Right forelimb (tissue), 1 donor: Measurements from ENCODE around the gene SLC22A4.

Experiments
- DNase-seq: peaks from one replicate; pipeline ENCODE4 v3.0.0-alpha.2; 2018

The SLC22A4 gene

DNA sequence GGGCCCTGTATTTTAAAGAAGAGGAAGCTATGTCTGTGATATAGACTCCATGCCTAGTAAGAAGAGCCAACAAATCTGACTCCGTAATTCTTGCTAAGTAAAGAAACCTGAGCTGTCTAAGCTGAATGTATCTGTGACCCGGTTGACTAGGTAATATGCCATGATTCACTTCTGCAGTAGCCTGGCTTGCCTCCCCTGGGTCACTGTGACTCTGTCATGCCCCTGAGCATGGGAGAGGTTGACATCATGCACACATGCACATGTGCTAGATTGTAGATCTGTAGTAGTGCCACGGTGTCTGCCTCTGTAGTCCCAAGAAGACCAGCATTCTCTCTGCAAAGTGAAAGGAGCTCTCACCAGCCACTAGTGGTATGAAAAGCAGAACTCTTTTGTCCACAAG lies 84.4 kb downstream of the SLC22A4 start:
- no peak for DNase-seq

- no peak for DNase-seq
Observed at GRCh38 chr5:132380047-132380446, 85.9 kb downstream of the SLC22A4 start.

DNA sequence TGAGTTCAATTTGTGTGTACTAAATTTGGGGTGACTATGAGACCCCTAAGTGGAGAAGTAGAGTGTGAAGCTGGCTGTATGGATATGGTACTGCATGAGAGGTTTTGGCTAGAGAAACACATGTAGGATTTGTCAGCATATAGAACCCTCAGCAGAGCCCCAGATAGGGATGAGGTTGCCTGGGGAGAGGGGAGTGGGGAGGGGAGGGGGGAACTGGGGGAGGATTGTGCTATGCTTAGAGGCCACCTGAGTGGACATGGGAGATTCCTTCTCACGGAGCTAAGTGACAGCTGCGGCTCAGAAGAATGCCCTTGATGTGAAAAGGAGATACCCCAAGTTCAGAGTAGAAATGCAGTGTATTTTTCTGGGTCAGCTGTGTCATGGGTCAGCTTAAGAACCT lies 86.5 kb downstream of the SLC22A4 start:
- DNase-seq: no peak

GRCh38 chr5:132381614-132382013 lies 87.4 kb downstream of the SLC22A4 start:
- DNase-seq: no peak

- DNase-seq: no peak
Observed at GRCh38 chr5:132383261-132383660, 89.1 kb downstream of the SLC22A4 start.

GRCh38 chr5:132383984-132384383 lies 89.8 kb downstream of the SLC22A4 start:
- no peak for DNase-seq

DNA sequence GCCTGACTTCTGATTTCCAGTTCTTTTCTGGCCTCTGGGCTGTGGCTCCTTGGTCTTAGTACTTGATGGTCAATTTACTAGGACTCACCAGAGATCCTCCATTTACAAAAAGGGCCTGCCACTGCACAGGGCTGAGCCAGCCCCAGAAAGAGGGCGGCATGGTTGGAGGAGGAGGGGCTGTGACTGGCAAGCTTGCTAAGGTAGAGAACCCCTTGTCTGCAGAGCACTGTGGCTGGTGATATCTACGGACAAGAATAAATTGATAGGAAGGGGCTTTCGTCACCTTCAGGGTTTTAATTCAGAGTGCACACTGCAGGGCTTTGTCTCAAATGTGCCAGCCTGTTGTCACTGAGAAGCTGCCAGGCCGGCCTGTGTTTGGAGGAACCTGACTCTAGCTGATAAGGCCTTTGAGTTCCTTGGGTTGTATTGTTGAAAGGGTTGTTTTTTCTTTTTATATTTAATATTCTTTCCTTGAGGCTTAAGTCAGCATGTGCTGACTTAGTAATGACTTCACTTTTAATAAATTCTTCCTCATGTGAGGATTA lies 90.4 kb downstream of the SLC22A4 start:
- DNase-seq: no peak

DNA sequence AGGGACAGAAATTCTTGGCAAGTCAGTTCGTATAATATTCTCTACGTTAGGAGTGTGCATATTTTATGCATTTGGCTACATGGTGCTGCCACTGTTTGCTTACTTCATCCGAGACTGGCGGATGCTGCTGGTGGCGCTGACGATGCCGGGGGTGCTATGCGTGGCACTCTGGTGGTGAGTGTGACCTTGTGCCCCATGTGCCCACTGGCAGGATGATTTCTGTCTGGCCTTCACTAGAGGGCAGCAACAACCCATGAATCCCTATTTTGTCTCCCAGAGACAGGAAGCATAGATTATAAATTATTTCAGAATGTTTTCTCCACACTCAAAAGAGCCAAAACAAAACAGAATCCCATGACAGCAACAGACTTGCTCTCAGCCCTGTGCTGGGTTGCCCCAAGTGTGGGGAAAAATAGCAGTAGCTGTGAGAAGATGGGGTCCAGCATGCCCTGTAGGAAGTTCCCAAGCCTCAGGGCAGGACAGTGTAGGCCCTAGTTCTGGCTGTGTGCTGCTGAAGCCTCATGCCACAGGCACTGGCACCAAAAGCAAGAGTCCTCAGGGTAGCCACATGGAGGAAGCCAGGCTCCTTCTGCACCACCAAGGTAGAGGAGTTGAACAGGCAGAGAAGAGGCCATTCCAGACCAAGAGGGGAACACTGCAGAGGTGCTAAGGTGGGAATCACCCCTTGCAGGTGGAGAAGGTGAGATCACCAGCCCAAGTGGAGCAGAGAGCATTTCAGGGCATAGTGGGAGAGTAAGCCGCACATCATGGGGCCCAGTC lies 91.3 kb downstream of the SLC22A4 start:
- no peak for DNase-seq

- peak; percentile 76 for DNase-seq
Observed at GRCh38 chr5:132386644-132387286, 92.6 kb downstream of the SLC22A4 start.

GRCh38 chr5:132387640-132388117 lies 93.5 kb downstream of the SLC22A4 start:
- peak; percentile 75 for DNase-seq

- no peak for DNase-seq
Observed at GRCh38 chr5:132388244-132389050, 94.3 kb downstream of the SLC22A4 start.

- DNase-seq: no peak
Observed at GRCh38 chr5:132389051-132389331, 94.8 kb downstream of the SLC22A4 start.

GRCh38 chr5:132389585-132390286 lies 95.5 kb downstream of the SLC22A4 start:
- DNase-seq: no peak

DNA sequence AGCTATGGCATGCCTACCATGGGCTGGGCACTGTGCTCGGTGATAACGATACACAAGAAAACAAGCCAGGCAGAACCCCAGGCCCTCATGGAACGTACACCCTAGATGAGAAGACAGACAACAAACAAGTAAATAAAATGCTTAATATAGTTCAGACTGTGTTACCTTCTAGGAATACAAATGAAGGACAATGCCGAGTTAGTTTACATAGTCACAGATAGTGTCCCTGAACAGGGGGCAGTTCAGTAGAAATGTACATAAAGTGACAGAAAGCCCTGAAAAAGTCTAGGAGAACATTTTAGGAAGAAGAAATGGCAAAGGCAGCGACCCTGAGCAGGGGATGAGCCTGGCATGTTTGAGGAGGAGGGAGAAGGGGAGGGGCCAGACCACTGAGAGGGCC lies 97.1 kb downstream of the SLC22A4 start:
- no peak for DNase-seq

DNA sequence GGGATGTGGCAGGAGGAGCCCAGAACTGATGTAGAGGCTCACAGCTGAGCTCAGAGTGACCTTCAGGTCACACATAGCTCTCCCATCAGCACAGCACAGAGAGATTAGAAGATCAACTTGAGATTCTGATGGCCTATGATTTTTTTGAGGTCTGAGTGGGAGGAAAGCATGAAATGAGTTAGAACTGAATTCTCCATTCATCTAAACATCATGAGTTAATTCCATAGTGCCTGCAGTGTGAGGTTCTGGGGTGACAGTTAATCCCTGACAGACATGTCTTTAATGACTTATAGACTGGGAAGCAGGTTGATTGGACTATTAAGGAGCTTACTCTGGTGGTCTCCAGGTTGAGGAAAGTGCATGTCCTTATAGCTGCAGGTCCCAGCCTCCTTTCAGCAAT lies 97.7 kb downstream of the SLC22A4 start:
- no peak for DNase-seq

- no peak for DNase-seq
Observed at GRCh38 chr5:132392411-132392810, 98.2 kb downstream of the SLC22A4 start.

- DNase-seq: no peak
Observed at GRCh38 chr5:132392978-132393825, 99.0 kb downstream of the SLC22A4 start.
